NOMO-1 treated with dmso at 0.1 percent for 144 hours (cell line): Measurements from ENCODE around the gene RNF212.

Experiments
- DNase-seq: peaks from one replicate; lab custom pipeline; 2025; ENCODE audit not compliant: unreplicated experiment; lab: John Stamatoyannopoulos, UW

RNF212 gene

DNA sequence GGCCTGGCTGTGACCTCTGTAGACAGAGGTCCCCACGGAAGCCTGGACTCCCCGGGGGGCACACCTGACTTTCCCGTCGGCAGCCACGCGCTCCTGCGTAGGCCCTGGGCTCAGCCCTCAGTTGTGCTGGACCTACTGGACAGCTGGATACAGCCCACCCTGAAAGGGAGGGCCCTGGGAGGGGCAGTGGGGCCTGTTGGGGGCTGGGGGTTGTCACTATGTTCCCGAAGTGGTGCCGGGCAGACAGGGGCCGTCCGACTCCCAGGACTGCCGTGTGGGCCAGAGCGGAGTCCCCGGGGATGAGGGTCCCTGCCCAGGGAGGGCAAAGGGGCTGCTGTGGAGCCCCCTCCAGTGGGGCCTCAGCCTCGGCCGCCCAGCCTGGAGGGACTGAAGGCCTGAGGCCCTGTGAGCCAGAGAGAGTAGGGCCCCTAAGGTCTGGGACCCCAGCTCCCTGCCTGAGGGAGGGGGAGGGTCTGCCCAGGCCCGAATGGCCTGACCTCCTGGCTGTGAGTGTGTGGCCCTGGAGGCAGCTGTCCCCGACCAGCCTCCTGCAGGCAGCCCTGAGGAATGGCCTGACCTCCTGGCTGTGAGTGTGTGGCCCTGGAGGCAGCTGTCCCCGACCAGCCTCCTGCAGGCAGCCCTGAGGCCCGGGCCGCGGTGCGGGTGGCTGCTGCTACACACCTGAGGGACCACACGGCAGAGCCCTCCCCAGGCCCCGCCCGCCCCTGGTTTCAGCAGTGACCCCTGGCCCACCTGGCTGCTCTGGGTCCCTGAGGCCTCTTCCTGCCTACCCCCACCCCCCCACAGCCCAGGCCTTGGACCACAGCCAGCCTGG lies 76.2 kb downstream of the RNF212 start:
- no peak for DNase-seq

DNA sequence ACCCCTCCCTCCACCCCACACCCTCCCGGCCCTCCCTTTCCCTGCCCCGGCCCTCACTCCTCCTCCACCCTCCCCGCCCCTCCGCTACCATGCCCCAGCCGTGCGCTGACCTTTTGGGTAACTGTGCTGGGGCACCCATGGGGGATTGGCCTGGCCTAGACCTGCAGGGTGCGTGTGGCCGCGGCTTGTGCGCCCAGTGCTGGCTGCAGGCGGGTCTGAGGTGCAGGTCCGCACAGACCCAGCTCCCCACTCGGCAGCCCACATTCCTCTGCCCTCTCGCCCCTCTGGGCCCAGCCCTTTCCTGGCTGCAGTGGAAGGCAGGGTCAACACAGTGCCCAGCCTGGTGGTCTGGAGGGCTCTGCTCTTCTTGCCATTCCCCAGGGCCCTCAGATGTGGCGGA lies 77.3 kb downstream of the RNF212 start:
- DNase-seq, result no peak

DNA sequence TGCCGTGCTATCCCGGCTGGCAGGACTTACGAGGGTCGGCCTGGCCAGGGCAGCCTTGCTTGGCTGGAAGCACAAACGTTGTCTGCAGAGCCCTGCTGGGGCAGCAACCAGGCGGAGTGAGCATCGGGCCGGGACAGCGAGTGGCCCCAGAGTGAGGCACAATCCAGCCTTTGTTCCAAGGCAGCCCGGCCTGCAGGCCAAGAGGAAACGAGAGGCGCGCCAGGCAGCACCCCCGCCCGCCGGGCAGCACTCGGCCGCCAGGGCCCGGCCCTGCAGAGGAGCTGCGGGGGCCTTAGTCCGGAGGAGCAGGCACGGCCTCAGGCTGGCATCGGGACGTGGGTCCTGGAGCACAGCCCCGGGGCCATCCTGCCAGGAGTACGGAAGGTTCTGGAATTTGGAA lies 77.9 kb downstream of the RNF212 start:
- no peak for DNase-seq

DNA sequence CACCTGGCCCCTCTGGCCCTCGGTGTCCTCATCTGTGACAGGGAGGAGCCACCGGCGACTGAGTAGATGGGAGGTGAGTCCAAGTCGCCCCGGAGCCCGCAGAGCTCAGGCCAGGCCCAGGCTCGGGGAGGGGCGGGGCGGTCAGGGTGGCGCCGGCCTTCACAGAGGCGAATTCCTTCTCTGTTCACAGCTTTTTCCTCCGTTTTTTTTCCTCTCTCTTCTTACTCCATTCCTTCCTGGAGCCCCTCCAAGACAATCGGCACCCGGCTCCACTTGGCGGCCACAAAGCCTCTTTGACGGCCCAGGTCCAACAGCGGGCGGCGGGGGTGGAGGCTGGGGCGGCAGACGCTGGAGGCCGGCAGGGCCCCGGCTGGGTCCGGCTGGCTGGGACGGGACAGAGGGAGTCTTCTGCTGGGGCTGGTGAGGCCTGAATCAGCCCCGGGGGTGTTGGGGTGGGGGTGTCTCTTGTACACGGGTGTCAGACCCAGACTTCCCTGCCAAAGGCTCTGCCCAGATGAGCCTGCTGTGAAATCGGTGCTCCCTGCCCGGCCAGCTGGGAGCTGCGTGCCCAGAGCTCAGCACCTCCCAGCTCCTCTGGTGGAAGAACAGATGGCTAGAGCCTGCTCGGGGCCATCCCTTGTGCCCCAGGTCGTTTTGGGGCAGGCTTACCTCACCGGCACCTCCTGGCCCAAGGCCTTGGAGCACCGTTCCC lies 79.4 kb downstream of the RNF212 start:
- DNase-seq, result no peak

DNA sequence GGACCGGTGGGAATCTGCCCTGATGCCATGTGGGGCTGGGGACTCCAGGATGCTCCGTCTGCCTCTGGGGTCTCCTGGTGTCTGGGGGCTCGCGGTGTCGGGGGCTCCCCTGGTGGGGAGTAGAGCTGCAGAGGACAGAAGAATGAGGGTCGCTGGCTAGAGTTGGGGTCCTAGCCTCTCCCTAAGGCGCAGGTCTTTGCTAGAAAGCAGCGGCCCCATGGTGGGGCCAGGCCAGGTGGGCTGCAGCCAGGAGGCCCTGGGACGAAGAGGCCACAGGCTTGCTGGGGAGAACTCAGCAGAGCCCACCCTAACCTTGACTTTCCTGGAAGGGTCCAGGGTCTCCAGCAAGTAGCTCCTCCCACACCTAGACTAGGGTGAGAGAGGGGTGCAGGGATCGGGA lies 80.5 kb downstream of the RNF212 start:
- no peak for DNase-seq

DNA sequence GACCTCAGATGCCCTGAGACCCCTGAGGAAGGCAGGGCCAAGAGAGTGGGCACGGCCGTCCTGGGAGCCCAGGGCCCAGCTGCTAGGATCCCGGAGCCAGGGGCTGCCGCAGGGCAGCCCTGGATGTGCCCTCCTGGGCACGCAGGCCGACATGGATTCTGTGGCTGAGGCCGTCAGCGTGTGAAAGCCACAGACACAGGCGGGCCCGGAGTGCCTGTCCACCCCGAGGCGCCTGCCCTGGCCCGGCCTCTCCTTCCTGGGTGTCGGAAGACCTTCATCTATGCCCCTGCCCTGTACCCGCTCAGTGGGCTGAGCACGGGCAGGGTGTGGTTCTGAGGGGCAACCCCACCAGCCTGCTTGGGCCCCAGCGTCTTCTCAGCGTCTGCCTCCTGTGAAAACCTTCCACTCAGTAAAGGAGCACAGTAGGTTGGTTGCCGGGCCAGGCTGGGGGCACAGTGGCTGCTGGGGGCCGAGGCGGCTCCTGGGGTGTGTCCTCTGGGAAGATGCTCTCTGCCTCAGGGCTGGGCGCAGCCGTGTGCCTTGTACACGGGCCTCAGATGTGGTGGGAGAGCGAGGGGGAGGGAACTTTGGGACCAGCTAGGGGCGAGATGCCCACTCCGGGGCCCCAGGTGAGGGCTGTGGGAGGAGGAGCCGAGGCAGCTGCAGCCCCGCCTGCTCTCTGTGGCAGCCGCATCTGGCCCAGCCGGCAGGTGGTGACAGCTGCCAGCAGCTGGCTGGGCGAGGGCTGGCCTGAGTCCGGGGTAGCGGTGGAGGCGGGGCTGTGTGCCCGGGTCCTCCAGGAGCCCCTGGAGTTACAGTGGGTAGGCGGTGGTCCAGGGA lies 81.2 kb downstream of the RNF212 start:
- DNase-seq, result no peak

DNA sequence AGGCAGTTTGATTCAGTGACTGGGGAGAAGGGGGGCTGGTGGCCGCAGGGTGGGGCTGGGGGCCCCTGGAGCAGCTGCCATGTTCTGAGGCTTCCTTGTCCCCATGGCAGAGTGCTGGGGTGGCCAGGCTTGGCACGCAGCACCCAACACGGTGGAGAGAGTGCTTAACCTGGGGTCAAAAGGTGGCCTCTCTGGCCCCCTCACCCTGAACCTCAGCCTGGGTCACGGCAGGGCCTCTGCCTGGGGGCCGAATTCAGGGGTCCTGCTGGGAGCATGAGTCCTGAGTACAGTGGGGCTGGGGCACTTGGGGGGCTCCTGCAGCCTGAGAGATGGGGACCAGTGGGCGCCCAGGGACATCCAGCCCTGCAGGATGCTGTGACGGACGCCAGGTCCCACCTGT lies 82.0 kb downstream of the RNF212 start:
- no peak for DNase-seq

DNA sequence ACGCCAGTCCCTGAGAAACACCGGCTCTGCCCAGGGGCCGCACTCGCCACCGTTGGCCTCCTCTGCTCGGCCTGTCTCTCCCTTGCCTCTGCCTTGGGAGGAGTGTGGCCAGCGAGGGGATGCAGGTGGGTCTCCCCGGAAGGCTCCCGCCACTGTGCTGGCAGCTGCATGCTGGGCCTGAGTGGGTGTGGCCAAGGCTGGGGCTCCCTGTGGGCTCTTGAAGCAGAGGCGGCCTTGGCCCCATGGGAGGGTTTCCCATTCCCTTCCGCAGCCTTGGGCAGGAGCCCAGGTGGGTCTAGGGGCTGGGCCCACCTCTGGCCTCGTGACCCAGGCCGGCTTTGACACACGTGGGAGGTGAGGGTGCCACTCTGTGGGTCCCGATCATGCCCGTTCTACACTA lies 82.8 kb downstream of the RNF212 start:
- DNase-seq, result no peak

DNA sequence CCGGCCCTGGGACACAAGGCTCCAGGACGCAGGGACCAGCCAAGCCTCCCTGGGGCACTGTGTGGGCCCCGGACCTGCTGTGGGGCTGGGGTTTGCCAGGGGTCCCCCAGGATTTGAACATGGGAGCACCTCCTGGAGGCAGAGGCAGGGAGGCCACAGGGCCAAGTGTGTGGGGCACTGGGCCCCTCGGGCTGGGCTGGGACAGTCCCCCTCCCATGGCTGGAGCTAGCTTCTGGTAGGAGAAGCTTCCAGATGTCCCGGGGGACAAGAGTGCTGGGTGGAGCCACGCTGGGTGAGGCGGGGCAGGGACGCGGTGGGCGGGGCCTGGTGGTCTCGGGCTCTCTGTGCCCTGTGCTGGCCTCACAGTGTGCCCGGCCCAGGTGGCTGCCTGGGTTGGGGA lies 83.3 kb downstream of the RNF212 start:
- no peak for DNase-seq

DNA sequence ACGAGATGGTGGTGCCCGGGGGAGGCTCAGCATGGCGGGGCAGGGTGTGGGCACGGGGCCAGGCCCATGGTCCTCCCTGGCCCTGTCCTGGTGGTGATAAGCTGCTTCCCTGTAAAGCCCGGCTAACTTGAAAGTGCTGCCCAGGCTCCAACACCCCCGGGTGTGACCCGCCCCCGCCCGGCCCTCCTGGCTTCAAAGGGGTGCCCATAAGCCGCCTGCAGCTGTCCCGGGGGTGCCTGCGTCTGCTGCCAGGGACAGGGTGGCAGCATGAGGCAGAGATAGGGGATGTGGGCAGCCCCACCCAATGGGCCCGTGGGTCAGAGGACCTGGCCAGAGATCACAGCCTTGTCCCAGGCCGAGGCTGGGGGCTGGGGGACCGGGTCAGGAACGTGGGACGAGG lies 83.8 kb downstream of the RNF212 start:
- no peak for DNase-seq

DNA sequence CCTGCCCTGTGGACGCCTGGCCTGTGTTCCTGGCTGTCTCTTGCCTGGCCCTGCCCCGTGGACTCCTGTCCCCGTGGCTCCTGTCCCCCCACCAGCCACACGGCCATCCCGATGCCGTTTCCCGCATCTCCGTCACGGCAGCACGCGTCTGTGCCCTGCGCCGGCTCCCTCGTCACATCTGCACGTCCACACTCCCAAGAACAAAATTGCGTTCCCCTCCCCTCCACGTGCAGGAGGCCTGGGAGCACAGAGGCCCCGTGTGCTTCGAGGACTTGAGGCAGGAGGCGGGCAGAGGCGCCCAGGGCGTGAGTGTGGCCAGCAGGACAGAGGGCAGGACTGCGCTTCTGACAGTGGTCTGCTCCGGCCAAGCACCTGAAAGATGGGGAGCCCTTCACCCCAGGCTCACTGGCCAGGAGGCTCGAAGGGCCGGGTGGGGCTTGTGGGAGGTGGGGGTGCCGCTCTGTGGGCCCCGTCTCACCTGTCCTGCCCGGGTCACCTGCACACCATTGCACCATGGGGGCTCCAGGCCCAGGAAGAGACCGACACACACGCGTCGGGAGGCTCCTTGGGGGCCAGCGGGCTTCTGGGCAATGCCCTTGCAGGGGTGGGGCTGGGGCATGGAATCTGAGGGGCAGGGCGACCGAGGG lies 84.7 kb downstream of the RNF212 start:
- no peak for DNase-seq

DNA sequence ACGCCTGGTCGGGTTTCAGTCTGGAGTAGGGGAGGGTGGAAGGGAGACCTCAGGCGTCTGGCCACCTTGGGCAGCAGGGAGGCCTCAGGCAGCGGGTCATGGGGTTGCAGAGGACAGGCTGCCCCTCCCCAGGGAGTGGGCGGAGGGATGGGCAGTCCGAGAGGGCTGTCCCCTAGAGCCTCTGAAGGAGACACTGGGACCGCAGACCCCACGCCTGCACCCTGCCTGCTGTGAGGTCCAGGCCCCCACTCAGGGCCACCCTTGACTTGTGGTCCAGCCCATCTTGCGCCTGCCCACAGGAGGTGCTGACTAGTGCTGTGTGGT lies 85.5 kb downstream of the RNF212 start:
- DNase-seq, result no peak

DNA sequence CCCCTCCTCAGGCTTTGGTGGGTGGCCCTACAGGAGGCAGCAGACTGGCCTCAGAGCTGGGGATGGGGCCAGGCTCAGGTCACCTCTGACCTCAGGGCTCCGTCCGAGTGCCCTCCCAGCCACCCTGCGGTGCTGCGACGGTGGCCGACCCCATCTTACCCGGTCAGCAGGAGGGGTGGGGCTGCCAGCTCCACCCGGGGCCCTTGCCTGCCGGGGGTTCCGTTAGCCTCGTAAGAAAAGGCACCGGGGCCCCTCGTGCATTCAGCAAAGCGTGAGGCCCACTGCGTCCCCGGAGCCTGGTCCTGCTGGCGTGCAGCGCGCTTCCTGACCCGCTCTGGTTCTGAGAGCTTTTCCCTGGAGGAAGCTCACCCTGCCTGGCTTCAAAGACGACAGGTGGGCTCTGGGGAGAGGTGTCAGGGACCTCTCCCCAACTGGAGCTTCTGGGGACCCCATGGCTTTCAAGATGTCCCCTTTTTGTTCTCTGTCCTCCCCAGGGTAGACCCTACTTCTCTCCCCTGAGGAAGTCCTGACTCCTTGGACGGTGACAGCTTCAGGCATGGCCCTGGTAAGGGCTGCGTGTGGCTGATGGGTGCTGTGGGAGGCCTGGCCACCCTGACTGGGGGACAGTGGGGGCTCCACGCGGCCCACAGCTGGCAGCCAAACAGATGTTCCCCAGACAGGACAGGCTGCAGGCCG lies 86.0 kb downstream of the RNF212 start:
- DNase-seq, result no peak

DNA sequence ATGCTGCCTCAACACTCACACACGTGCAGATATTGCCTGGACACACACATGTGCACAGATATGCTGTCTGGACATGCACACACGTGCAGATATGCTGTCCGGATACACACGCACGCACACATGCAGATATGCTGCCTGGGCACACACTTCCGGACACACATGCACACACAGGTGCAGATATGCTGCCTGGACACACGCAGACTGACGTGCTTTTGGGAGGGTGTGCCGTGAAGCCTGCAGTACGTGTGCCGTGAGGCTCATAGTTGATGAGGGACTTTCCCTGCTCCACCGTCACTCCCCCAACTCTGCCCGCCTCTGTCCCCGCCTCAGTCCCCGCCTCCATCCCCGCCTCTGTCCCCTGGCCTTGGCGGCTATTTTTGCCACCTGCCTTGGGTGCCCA lies 87.2 kb downstream of the RNF212 start:
- no peak for DNase-seq

DNA sequence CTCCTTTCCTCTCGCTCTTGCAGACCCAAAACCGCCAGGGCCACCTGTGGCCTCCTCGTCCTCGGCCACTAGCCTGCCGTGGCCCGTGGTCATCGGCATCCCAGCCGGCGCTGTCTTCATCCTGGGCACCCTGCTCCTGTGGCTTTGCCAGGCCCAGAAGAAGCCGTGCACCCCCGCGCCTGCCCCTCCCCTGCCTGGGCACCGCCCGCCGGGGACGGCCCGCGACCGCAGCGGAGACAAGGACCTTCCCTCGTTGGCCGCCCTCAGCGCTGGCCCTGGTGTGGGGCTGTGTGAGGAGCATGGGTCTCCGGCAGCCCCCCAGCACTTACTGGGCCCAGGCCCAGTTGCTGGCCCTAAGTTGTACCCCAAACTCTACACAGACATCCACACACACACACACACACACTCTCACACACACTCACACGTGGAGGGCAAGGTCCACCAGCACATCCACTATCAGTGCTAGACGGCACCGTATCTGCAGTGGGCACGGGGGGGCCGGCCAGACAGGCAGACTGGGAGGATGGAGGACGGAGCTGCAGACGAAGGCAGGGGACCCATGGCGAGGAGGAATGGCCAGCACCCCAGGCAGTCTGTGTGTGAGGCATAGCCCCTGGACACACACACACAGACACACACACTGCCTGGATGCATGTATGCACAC lies 88.3 kb downstream of the RNF212 start:
- DNase-seq, result no peak

DNA sequence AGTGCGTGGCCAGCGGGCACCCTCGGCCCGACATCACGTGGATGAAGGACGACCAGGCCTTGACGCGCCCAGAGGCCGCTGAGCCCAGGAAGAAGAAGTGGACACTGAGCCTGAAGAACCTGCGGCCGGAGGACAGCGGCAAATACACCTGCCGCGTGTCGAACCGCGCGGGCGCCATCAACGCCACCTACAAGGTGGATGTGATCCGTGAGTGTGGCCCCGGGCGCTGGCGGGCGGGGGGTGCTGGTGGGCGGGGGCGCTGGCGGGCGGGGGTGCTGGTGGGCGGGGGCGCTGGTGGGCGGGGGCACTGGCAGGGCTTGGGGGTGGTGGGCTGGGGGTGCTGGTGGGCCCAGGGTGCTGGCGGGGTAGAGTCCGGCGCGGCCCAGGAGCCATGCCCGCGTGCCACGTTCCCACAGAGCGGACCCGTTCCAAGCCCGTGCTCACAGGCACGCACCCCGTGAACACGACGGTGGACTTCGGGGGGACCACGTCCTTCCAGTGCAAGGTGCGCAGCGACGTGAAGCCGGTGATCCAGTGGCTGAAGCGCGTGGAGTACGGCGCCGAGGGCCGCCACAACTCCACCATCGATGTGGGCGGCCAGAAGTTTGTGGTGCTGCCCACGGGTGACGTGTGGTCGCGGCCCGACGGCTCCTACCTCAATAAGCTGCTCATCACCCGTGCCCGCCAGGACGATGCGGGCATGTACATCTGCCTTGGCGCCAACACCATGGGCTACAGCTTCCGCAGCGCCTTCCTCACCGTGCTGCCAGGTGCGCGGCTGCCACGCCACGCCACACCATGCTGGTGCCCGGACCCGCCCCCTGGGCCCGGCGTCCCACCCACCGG lies 89.2 kb downstream of the RNF212 start:
- DNase-seq, result no peak

DNA sequence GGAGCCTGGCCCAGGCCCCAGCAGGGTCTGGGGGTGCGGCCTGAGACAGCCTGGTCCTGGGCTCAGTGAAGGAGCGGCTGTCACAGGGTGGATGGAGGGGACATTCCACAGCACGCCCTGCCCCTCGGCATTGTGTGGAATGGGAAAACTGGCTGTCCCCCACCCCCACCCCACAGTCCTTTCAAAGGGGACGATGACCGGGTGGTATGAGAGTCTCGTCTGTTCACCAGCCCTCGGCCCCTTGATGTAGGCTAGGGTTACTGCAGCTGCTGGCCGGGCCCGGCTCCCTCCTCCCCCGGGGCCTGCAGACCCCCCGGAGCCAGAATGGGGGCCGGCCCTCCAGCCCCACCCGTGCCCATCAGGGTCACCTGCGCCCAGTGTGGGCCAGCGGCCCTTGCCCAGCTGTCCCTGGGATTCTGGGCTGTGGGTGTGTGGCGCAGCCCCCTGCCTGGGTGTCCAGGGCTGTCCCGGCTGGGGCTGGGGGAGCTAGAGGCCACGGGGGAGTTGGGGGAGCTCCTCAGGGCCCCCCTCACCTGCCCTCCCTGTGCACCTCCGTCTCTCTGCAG lies 90.2 kb downstream of the RNF212 start:
- no peak for DNase-seq

DNA sequence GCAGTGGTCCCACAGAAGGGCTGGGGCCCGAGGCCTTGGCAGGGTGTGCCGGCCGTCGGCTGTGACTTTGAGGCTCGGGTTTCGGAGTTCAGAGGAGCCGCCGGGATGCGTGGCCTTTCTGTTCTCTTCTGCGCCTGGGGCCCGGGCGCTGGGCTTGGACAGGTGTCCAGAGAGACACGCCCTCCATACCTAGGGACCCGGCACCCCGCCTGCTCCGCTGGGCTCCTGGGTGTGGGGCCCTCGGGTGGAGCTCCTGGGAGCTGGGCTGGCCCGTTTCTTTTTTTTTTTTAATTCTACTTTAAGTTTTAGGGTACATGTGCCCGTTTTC lies 90.7 kb downstream of the RNF212 start:
- DNase-seq, result no peak

DNA sequence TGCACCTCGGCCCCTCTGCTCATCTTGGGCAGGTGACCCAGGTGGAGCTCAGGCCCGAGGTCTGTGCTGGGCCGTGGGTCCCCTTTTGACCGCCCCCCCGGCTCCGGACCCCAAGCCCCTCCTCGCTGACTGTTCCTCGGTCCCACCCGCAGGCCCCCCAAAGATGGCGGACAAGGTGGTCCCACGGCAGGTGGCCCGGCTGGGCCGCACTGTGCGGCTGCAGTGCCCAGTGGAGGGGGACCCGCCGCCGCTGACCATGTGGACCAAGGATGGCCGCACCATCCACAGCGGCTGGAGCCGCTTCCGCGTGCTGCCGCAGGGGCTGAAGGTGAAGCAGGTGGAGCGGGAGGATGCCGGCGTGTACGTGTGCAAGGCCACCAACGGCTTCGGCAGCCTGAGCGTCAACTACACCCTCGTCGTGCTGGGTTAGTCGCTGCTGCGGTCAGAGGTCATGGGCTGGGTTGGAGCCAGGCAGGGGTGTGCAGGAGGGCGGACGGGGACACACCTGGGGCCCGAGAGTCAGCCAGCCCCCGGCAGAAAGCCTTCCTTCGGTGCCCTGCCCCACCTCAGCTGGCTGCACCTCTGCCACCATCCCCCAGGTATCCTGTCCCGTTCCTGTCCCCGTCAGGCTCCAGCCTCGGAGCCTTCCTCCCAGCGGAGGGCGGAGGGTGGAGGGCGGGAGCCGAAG lies 91.2 kb downstream of the RNF212 start:
- no peak for DNase-seq
